HS-27A (cell line): ENCODE results near the gene LPAR6.

ENCODE experiments used
- DNase-seq: peaks from one replicate; pipeline ENCODE4 v3.0.0-alpha.2; 2012; ENCODE audit warnings: low read depth, missing footprints

Gene LPAR6

GRCh38 chr13:48414501-48414900 is 1.6 kb upstream of the LPAR6 start:
- DNase-seq: no peak

GRCh38 chr13:48411841-48412531 is 927 bp downstream of the LPAR6 start:
- DNase-seq: no peak

GRCh38 chr13:48411147-48411794 is 1.6 kb downstream of the LPAR6 start:
- no peak for DNase-seq

DNA sequence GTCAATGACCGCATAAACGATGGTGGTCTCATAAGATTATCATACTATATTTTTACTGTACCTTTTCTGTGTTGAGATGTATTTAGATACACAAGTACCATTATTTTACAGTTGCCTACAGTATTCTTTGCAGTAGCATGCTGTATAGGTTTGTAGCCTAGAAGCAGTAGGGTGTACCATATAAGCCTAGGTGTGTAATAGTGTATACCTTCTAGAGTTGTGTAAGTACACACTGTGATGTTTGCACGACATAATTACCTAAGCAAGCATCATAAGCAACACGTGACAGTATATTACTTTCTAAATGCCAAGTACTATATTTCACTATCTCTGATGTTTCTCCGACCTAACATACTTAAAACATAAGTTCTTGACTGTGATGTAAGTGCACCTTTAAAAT is 2.7 kb downstream of the LPAR6 start:
- DNase-seq: no peak

GRCh38 chr13:48405875-48406274 is 7.0 kb downstream of the LPAR6 start:
- DNase-seq: no peak

GRCh38 chr13:48404952-48405351 is 8.0 kb downstream of the LPAR6 start:
- DNase-seq: no peak

GRCh38 chr13:48403913-48404312 is 9.0 kb downstream of the LPAR6 start:
- DNase-seq: no peak

GRCh38 chr13:48403151-48403631 is 9.7 kb downstream of the LPAR6 start:
- DNase-seq: no peak

GRCh38 chr13:48402325-48402932 is 10.5 kb downstream of the LPAR6 start:
- DNase-seq: no peak

DNA sequence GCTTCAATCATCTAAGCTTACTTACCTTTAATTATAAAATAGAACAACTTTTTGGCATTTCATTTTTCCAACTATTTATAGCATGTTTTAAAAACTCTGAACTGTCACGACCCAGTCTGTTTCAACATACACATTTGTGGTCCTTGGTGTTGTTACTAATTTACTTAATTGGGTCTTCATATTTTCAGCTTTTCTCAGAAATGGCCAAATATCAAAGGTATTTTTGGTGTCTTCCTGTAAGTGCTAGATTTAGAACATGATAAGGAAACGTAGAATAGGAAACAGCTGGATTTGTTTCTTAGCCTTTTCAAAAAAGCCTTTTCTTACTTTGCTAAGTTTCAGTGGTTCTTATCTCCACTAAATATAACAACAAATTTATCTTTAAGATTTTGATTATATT is 11.4 kb downstream of the LPAR6 start:
- DNase-seq: no peak

- DNase-seq: no peak
These were observed 12.0 kb downstream of the LPAR6 start for GRCh38 chr13:48400850-48401291.

- no peak for DNase-seq
These were observed 12.7 kb downstream of the LPAR6 start for GRCh38 chr13:48400090-48400694.

DNA sequence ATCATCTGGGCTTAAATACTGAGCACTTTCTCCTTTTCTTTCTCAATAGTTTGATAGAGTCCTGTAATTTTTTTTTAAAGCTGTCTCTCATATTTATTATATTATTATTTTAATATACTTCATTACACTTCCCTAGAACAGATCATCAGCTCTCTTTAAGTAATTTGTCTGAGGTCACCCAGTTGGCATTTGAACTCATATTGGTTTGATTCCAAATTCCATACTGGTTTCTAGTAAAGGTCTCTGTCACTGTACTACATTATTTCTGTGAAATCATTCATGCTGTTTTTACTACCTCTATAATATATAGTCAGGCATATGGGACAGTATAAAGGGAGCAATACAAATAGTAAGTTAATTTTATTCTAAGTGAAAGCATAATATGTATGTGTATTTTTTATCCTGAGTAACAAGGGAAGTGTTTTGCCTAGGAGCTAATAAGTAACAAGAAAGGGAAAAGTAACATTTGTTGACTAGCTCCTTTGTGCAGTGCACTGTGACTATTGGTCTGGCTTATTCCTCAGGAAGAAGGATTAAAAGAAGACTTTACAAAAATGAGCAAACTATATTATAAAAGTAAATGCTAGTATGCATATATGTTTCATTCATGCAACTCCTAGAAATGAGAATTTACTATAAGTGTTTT is 14.3 kb downstream of the LPAR6 start:
- DNase-seq: no peak

DNA sequence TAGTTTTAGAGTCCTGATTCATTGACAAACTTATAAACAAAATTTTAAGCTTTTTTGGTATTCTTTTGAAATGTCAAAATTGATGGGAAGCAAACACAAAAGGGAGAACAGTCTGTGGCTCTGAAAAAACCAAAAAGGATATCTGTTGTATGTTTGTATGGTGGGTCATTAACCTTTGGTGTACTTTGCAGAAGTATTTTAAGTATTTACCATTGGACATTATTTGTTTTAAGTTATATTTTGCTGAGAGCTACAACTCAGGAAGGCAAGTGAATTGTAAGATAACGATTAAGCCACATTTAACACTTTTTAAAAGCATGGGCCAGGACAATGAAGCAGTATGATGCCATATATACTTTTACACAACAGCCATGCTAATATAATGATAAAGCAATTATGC is 15.2 kb downstream of the LPAR6 start:
- no peak for DNase-seq

- no peak for DNase-seq
These were observed 19.2 kb downstream of the LPAR6 start for GRCh38 chr13:48393698-48394085.

GRCh38 chr13:48393030-48393697 is 19.7 kb downstream of the LPAR6 start:
- no peak for DNase-seq

DNA sequence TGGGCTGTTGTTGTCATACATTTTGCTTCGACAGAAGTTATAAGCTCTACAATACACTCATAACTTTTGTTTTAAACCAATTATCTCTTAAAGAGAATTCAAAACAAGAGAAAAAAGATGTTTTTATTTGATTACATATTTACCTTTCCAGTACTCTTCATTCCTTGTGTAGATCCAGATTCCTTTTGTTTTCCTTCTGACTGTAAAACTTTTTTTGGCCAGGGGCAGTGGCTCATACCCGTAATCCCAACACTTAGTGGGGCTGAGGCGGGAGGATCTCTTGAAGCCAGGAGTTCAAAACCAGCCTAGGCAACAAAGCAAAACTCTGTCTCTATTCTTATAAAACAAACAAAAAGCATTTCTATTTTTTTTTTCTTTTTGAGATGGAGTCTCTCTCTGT is 21.7 kb downstream of the LPAR6 start:
- no peak for DNase-seq

GRCh38 chr13:48386816-48387215 is 26.1 kb downstream of the LPAR6 start:
- DNase-seq: no peak

GRCh38 chr13:48383384-48383783 is 29.5 kb downstream of the LPAR6 start:
- no peak for DNase-seq

DNA sequence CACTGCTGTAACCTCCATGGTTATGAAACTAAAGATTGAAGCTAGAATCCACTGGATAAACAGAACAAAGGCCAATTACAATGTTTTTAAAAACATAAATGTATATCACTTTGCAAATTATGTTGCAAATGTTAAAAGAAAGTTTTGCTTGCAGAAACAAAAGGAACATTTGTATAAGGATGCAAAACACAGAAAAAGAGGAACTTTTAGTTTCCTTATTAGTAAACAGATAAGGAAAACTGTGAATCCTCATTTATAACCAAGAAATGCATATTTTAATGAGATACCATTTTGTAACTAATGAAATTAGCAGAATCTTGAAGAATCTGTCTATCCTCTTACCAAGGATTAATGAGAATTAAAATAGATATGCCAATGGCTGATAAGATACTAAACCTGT is 32.3 kb downstream of the LPAR6 start:
- no peak for DNase-seq

DNA sequence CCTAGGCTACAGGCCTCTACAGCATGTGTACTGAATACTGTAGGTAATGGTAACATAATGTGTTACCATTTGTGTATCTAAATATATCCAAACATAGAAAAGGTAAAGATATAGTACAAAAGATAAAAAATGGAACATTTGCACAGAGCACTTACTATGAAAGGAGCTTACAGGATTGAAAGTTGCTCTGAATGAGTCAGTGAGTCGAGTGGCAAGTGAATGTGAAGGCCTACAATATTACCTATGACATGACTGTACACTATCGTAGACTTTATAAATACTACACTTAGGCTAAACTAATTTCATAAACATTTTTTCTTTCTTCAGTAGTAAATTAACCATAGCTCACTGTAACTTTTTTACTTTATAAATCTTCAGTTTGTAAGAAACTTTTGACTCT is 35.1 kb downstream of the LPAR6 start:
- no peak for DNase-seq

DNA sequence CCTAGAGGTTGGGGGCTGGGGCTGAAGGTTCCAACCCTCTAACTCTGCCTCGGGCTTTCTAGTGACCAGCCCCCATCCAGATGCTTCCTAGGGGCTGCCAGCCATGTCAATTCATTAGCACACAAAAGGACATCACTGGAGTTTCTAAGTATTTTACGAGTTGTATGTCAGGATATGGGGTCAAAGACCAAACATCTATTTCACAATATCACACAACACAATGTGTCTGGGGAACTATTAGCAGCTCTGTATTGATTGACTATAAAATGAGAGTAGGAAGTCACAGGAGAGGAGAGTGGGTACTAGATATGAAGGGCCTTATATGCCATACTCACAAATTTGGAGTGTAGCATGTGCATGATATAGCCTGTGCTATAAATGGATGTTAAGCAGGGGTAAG is 42.1 kb downstream of the LPAR6 start:
- DNase-seq: no peak
